Measurements from ENCODE around the gene SIRT3.

The SIRT3 gene

DNA sequence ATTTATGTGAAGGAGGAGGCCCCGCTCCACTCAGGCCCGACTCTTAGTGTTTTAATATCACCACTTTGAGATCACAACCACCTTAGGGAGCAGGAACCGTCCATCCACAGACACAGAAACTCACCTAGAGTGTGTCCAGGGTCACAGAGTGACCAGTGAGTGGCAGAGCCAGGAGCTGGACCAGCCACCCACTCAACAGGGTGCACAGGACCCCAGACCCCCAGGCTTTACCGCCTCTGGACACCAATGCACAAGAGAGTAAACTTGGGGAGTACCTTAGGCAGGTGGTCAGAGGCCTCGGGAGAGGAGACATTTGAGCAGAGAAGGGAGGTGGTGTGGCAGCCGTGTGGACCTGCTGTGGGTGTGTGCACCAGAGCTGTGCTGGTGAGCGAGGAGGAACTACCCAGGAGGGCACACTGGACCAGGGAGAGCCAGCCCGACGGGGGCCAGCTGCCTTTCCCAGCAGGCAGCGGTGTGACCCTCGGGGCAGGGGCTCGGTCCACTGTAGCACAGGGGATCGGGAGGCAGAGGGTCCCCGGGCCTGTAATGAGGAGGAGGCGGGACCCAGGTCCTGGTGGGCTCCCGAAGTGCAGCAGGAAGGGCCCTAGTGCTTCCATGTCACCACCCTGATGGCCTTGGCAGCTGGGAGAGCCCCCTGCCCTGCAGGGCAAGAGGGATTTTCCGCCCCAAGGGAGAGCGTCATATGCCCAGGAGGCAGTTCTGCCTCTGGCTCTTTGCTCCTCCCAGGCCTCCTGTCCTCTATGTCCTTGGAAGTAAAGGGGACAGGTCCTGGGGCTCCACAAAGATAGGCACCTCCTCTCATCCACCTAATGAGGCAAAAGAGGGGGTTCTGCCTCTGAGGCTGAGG lies 34.5 kb upstream of the SIRT3 start:
- no peak for DNase-seq

DNA sequence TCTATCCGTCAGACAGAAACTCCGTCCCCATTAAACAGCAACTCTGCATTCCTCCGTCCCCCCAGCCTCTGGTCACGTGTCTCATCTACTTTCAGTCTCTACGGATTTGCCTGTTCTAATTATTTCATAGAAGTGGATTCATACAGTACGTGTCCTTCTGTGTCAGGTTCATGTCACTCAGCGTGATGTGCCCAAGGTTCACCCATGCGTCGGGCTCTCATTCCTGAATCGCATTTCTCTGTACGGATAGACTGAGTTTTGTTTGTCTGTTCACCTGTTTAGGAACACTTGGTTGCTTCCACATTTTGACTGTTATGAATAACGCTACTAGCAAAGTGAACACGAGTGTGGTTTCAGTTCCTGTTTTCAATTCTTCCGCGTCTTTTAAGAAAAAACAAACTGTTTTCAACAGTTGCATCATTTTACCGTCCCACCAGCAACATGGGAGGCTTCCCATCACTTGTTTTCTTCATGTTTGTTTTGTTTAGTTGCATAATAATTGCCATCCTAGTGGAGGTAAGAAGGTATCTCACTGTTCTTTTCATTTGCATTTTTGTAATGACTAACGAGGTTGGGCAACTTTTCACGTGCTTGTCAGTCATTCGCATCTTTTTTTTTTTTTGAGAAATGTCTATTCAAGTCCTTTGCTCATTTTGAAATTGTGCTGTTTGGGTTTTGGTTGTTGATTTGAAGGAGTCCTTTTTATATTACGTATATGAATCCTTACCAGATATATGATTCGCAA lies 33.2 kb upstream of the SIRT3 start:
- DNase-seq, result peak; percentile 63

DNA sequence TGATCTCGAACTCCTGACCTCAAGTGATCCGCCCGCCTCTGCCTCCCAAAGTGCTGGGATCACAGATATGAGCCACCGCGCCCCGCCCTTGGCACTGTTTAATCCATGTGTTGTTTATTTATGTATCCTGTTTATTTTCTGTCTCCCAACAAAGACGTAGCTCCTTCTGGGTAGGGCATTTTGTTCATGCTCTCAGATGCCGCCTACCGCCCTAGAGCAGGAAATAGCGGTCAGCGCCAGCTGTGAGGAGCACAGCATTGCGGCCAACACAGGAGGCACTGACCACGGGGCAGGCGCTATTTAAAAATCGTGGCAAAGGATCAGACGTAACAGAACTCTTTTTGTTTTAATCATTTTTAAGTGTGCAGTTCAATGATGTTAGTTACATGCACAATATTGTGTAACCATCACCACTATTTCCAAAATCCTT lies 32.6 kb upstream of the SIRT3 start:
- peak; percentile 54 for DNase-seq

GRCh38 chr11:267491-267994 lies 31.4 kb upstream of the SIRT3 start:
- peak; percentile 65 for DNase-seq

- peak; percentile 54 for DNase-seq
Measured at GRCh38 chr11:266676-267439, 30.7 kb upstream of the SIRT3 start.

DNA sequence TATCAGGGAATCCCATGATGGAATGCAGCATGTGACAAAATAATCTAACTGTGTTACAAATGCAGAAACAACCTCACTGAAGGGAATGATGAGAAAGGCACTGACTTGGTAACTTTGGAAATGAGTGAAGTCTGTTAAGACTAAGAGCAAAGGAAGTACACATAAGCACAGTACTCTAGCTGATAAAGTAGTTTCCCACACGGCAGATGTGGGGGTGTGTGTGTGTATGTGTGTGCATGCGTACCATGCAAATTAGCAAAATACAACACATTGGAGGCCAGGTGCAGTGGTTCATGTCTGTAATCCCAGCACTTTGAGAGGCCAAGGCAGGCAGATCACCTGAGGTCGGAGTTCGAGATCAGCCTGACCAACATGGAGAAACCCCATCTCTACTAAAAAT lies 25.5 kb upstream of the SIRT3 start:
- DNase-seq, result no peak

DNA sequence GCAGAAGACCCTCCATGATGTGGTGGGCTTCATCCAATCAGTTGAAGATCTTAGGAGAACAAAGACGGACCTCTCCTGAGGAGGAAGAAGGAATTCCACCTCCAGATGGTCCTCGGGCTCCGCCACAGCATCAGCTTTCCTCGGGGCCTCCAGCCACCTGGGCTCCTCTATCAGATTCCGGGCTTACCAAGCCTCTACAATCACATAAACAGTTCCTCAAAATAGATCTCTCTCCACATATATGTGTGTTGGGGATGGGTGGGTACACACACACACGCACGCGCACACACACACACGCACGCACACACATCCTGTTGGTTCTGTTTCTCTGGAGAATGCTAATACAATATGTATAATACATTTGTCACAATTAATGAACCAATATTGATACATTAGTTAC lies 23.3 kb upstream of the SIRT3 start:
- no peak for DNase-seq

GRCh38 chr11:257766-258493 lies 21.8 kb upstream of the SIRT3 start:
- DNase-seq, result no peak

DNA sequence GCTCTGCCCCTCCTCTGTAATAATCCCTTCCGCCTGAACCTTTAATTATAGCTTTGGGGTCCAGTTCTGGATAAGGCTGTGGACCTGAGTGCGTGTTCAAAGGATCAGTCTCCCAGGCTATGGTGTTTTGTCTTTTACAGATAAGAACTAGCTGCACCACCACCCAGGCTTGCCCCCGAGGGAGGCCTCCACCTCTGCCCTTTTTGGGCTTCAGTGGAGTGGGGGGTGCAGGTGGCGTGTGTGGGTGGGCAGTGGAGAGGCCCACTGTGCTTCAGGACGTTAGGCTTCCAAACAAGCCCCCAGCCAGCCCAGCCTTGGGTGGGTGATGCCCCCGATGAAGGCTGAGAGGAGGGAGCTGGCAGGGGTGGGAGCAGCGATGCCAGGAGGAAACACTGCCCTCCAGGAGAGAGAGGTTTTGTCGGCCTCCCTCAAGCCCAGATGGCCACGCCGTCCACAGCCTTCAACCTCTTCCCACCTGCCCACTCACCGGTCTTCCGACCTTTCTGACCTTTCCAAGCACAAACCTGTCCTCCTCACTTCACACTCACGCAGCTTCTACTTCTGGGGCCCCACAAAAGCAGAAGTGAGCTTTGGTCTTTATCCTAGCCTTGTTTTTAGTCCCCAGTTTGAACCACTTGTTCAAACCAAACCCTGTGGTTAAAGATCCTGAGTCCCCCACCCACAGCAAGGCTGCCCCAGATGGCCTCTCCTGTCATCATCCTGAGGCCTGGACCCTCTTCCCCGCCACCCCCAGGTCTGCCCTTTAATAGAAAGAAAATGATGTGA lies 21.0 kb upstream of the SIRT3 start:
- no peak for DNase-seq

- no peak for DNase-seq
Measured at GRCh38 chr11:255816-256215, 19.7 kb upstream of the SIRT3 start.

GRCh38 chr11:255176-255575 lies 19.0 kb upstream of the SIRT3 start:
- DNase-seq, result no peak

GRCh38 chr11:253886-254270 lies 17.7 kb upstream of the SIRT3 start:
- no peak for DNase-seq

- DNase-seq, result no peak
Measured at GRCh38 chr11:253160-253885, 17.2 kb upstream of the SIRT3 start.

- no peak for DNase-seq
Measured at GRCh38 chr11:252666-253065, 16.5 kb upstream of the SIRT3 start.

GRCh38 chr11:251550-251949 lies 15.4 kb upstream of the SIRT3 start:
- DNase-seq, result no peak

GRCh38 chr11:250740-251299 lies 14.7 kb upstream of the SIRT3 start:
- peak; percentile 86 for DNase-seq

- DNase-seq, result no peak
Measured at GRCh38 chr11:250274-250673, 14.1 kb upstream of the SIRT3 start.

GRCh38 chr11:249062-249461 lies 12.9 kb upstream of the SIRT3 start:
- DNase-seq, result no peak

- DNase-seq, result no peak
Measured at GRCh38 chr11:244376-244775, 8.2 kb upstream of the SIRT3 start.

DNA sequence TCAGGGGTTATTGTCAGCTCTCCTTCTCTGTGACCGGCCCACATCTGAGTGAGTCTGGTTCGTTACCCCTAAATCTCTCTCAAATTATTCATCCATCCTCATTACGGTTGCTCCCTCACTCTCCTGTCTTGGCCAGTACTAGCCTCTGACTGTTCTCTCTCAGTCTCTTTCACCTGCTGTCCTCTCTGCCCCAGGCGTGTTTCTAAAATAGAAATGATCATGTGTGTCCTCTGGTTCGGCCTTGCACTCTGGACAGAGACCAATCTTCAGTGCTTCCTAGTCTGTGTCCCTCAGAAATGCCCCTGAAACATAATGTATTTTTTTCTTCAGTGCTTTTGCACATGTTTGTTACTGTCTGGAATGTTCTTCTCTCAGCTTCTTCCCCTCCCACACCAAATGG lies 5.5 kb upstream of the SIRT3 start:
- DNase-seq, result no peak

- no peak for DNase-seq
Measured at GRCh38 chr11:240315-240714, 4.2 kb upstream of the SIRT3 start.

Measured in activated T-cell treated with anti-CD3 and anti-CD28 coated beads, Interleukin-2, amount 50 U/mL, for 1 hour (primary cell).